GM12864 (cell line): ENCODE measurements around the gene SALL1.

Source experiments
- DNase-seq: peaks from one replicate; pipeline ENCODE4 v3.0.0-alpha.2; 2011; ENCODE audit warnings: low read depth
- H3K4me3 ChIP-seq: 2 replicates; pipeline ENCODE4 v1.5.1; 2011; ENCODE audit warnings: mild to moderate bottlenecking, low read depth, low read length, control low read depth
- CTCF ChIP-seq: IDR thresholded peaks from 2 replicates; pipeline ENCODE4 v1.5.1; 2011; ENCODE audit warnings: low read depth, mild to moderate bottlenecking, moderate library complexity, low read length, control low read depth, inconsistent platforms; ENCODE audit errors: missing control alignments

Gene SALL1

DNA sequence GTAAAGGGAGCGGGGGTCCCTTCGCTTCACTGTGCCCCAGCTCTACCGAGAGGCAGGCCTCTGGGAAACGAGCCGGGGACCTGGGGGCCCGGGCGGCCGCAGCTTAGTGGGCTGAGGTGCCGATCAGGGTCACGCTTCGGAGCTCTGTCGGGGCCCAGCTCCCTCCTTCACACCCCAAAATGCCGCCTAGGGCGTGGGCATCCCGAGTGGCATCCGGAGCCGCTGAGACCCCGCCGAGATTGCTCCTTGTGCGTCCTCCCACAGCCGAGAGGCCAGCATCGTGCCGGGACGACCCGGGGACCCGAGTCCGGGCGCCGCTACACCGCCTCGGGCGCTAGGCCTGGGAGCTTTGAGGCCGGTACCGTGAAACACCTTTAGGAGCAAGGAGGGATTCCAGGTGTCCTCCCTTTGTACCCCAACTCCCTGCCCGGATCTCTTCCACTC, 1.3 kb downstream of the SALL1 start:
- DNase-seq, result no peak
- no peak for TF ChIP-seq CTCF
- no peak overlapping the region for H3K4me3 ChIP-seq

- no peak overlapping the region for H3K4me3 ChIP-seq
- DNase-seq, result no peak
- no peak for TF ChIP-seq CTCF
These were observed 1.8 kb downstream of the SALL1 start for GRCh38 chr16:51149251-51149661.

DNA sequence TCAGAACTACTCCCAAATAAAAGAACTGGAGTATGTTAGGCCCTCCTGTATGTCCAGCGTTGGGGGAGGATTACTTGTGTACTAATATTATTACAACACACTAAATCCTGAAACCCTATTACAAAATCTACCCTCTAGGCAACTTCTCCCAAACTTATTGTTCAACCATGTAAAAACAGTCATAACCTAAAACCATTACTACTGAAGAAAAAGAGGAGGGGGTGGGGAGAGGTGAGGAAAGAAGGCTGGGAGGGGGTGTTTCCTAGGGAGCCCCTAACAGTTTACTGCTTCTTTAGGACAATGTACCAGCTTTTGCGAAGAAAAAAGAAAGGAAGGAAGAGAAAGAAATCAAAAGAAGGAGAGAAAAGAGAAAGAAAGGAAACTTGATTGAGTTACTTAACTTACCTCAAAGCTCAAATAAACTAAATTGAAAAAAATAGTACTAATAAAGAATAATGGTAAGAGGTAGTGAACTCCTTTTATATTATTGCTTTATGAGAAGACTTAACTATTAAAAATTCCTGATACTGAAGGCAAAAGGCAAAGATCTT, 2.3 kb downstream of the SALL1 start:
- H3K4me3 ChIP-seq, result no peak overlapping the region
- DNase-seq, result no peak
- TF ChIP-seq CTCF, result no peak

- DNase-seq, result no peak
- TF ChIP-seq CTCF, result no peak
- H3K4me3 ChIP-seq, result no peak overlapping the region
These were observed 3.0 kb downstream of the SALL1 start for GRCh38 chr16:51147776-51148677.

- H3K4me3 ChIP-seq, result no peak overlapping the region
- TF ChIP-seq CTCF, result no peak
- no peak for DNase-seq
These were observed 4.7 kb downstream of the SALL1 start for GRCh38 chr16:51146256-51146924.

DNA sequence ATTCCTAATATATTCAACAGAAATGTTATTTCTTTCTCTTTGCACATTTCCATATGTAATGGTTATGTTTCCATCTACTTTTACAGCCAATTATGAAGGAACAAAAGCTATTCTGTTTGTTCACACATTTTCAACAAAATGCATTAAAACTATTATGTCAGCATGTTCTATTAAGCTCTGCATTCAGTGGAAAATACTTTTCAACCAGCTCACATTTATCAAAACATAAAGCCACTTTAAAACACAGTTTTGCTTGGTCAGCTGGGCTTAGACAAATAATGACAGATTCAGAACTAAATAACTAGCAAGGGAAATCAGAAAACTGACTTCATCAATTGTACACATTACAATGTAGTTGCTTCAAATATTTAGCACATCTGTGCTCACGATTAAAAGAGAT, 6.9 kb downstream of the SALL1 start:
- H3K4me3 ChIP-seq, result no peak overlapping the region
- no peak for TF ChIP-seq CTCF

More for the DNA sequence above, 6.9 kb downstream of the SALL1 start:
- no peak for DNase-seq
